ENCODE data around the gene TAL1. TPM values are rescaled to one million over a fixed set of nuclear protein-coding genes. Genes with fewer than 3 reads are reported as not detected.

The TAL1 gene
- total and polyA plus RNA-seq, 3 donors from 2014 or later, result 1.7 to 3.5 (median 2.3) TPM

- no peak for DNase-seq
- TF ChIP-seq, protein P1, sequence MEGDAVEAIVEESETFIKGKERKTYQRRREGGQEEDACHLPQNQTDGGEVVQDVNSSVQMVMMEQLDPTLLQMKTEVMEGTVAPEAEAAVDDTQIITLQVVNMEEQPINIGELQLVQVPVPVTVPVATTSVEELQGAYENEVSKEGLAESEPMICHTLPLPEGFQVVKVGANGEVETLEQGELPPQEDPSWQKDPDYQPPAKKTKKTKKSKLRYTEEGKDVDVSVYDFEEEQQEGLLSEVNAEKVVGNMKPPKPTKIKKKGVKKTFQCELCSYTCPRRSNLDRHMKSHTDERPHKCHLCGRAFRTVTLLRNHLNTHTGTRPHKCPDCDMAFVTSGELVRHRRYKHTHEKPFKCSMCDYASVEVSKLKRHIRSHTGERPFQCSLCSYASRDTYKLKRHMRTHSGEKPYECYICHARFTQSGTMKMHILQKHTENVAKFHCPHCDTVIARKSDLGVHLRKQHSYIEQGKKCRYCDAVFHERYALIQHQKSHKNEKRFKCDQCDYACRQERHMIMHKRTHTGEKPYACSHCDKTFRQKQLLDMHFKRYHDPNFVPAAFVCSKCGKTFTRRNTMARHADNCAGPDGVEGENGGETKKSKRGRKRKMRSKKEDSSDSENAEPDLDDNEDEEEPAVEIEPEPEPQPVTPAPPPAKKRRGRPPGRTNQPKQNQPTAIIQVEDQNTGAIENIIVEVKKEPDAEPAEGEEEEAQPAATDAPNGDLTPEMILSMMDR (IDR thresholded peaks at IDR 0.05), result no peak
- TF ChIP-seq POLR2A (IDR thresholded peaks at IDR 0.05), result no peak
- Histone ChIP-seq H3K27ac (no peak overlapping the region), H3K4me1 (no peaks in the 10 kb centered on the region), H3K9me3 (no peaks in the 10 kb centered on the region), H3K27me3 (no peaks in the 10 kb centered on the region), H3K36me3 (ENCODE audit: low read depth, missing control alignments) (no peaks in the 10 kb centered on the region), H3K4me3 (no peak overlapping the region)
- 69 to 70% methylated on average over 5 of the region's 5 CpGs for WGBS, 2 donors
- intact Hi-C loops (cut with DNase I; ENCODE audit: low total_unique reads), result no loop called here
Observed at GRCh38 chr1:47243910-47244309, 11.9 kb upstream of the TAL1 start.

DNA sequence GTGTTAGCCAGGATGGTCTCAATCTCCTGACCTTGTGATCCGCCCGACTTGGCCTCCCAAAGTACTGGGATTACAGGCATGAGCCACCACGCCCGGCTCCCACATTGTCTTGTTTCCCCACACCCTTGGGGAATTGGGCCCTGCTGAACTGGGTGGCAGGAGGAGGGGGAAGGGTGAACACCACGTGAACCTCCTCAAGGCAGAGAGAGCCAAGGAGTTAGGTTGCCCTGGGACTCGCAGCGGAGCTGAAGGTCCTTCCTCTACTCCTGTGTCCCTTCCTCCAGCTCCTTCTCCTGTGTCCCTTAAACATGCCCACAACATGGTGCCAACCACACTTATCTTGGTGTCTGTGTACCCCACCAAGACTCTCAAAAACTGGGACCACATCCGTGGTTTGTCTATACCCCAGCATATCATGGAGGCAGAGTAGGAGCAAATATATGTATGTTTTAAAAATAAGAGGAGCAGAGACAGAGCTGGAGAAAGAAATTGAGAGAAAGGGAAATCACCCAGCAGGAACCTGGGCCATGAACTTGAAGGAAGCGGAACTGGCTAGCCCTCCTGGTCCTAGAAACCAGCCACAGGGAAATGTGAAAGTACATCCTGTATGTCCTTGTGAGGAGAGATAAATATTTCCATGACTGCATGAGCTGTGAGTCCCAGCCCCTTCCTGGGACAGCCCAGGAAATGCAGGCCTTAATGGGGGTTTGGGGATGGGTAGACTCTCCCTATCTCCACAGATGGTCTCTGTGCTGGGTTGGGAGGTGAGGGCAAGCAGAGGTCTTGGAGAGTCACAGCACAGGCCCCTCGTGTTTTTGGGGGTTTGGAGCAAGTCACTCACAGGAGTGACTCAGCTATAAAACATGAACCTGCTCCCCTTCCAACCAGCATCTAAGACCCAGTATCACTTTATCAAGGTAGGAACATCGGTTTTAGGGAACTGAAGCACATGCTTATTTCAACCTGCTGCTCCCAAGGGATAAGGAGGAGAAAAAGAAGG is 9.4 kb upstream of the TAL1 start:
- 78 to 79% methylated on average over 10 to 11 of the region's 11 CpGs for WGBS, 2 donors
- Histone ChIP-seq H3K27ac (no peak overlapping the region), H3K36me3 (ENCODE audit: low read depth, missing control alignments) (no peaks in the 10 kb centered on the region), H3K9me3 (no peaks in the 10 kb centered on the region), H3K4me1 (no peaks in the 10 kb centered on the region), H3K27me3 (no peaks in the 10 kb centered on the region), H3K4me3 (no peak overlapping the region)
- DNase-seq, result no peak
- intact Hi-C loops (cut with DNase I; ENCODE audit: low total_unique reads), result no loop called here
- TF ChIP-seq POLR2A (IDR thresholded peaks at IDR 0.05), result no peak
- TF ChIP-seq, protein P1 (IDR thresholded peaks at IDR 0.05), result no peak

DNA sequence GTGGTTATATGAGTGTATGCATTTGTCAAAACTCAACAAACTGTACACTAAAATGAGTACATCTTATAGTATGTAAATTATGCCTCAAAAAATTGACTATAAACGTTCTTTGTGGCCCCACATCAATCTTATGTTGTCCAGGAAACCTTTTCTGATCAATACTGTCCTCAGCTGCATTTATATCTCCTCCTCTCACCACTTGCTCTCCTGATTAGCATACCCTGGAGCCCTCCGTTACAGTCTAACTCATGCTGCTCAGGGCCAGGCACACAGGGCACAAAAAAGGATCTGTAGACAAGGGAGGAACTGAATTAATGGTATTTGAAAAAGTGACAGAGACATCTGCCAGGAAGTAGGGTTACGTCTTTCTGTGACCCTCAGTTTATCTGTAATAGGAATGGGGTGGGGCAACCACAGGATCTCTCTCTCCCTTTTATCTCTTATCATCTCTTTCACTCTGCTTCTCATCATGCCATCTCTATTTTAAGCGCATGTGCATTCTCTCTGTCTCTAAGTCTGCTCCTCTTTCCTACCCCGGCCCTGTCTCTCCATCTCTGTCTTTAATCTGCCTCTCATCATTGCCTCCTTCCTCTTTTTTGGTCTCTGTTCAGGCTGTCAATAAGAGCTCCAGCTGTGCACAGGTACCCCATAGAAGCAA is 7.0 kb upstream of the TAL1 start:
- H3K27me3 ChIP-seq, result no peaks in the 10 kb centered on the region
- WGBS, 2 donors, result 74 to 79% methylated on average over 5 of the region's 5 CpGs
- H3K4me3 ChIP-seq, result no peak overlapping the region
- no peak for TF ChIP-seq POLR2A (IDR thresholded peaks at IDR 0.05)
- TF ChIP-seq, protein P1 (IDR thresholded peaks at IDR 0.05), result no peak
- no peaks in the 10 kb centered on the region for H3K36me3 ChIP-seq (ENCODE audit: low read depth, missing control alignments)
- intact Hi-C loops (cut with DNase I; ENCODE audit: low total_unique reads), result no loop called here
- H3K27ac ChIP-seq, result no peak overlapping the region
- no peaks in the 10 kb centered on the region for H3K9me3 ChIP-seq
- DNase-seq, result no peak
- H3K4me1 ChIP-seq, result no peaks in the 10 kb centered on the region

GRCh38 chr1:47235806-47236205 is 3.8 kb upstream of the TAL1 start:
- Histone ChIP-seq H3K36me3 (ENCODE audit: low read depth, missing control alignments) (no peaks in the 10 kb centered on the region), H3K9me3 (no peaks in the 10 kb centered on the region), H3K4me3 (no peak overlapping the region), H3K4me1 (peaks cover 8% of the 10 kb centered on the region), H3K27ac (no peak overlapping the region), H3K27me3 (no peaks in the 10 kb centered on the region)
- TF ChIP-seq, protein P1 (IDR thresholded peaks at IDR 0.05), result no peak
- TF ChIP-seq POLR2A (IDR thresholded peaks at IDR 0.05), result no peak
- WGBS, 2 donors, result 76 to 77% methylated on average over 4 of the region's 4 CpGs
- intact Hi-C loops (cut with DNase I; ENCODE audit: low total_unique reads), result no loop called here
- DNase-seq, result no peak
